Smooth muscle cell (in vitro differentiated cells): Measurements from ENCODE around the gene ALPK1. TPM values are rescaled to one million over a fixed set of nuclear protein-coding genes. Genes with fewer than 3 reads are reported as not detected.
A peak's percentile ranks its signal among the peaks of the same experiment; 100 is the strongest.

ENCODE experiments used
- DNase-seq: peaks from one replicate; lab custom pipeline; 2025; ENCODE audit not compliant: unreplicated experiment; lab: John Stamatoyannopoulos, UW
- H2AFZ ChIP-seq: fragments of 200-600 bp; sonication (generic); 2 replicates; pipeline ENCODE4 v1.6.0; 2016; ENCODE audit warnings: antibody characterized with exemption, low read depth, mild to moderate bottlenecking
- H3F3A ChIP-seq: fragments of 200-600 bp; sonication (generic); 2 replicates; pipeline ENCODE4 v1.6.0; 2017; ENCODE audit warnings: antibody characterized with exemption, low read depth
- H3K27ac ChIP-seq: fragments of 200-600 bp; sonication (generic); 2 replicates; pipeline ENCODE4 v1.5.1; 2016; ENCODE audit warnings: low read depth, mild to moderate bottlenecking
- H3K27me3 ChIP-seq: fragments of 200-600 bp; sonication (generic); 2 replicates; pipeline ENCODE4 v1.6.1; 2016; ENCODE audit warnings: low read depth, mild to moderate bottlenecking
- H3K36me3 ChIP-seq: fragments of 200-600 bp; sonication (generic); 2 replicates; pipeline ENCODE4 v1.5.1; 2016; ENCODE audit warnings: low read depth
- H3K4me1 ChIP-seq: fragments of 200-600 bp; sonication (generic); 2 replicates; pipeline ENCODE4 v1.5.1; 2016; ENCODE audit warnings: low read depth
- H3K4me2 ChIP-seq: fragments of 200-600 bp; sonication (generic); 2 replicates; pipeline ENCODE4 v1.6.0; 2016; ENCODE audit warnings: mild to moderate bottlenecking
- H3K4me3 ChIP-seq: fragments of 200-600 bp; sonication (generic); 2 replicates; pipeline ENCODE4 v1.5.1; 2016; ENCODE audit warnings: mild to moderate bottlenecking
- H3K79me2 ChIP-seq: fragments of 200-600 bp; sonication (generic); 2 replicates; pipeline ENCODE4 v1.6.0; 2016; ENCODE audit warnings: low read depth, mild to moderate bottlenecking
- H3K9ac ChIP-seq: fragments of 200-600 bp; sonication (generic); 2 replicates; pipeline ENCODE4 v1.6.0; 2016; ENCODE audit warnings: low read depth
- H3K9me3 ChIP-seq: fragments of 200-600 bp; sonication (generic); replicated peaks from 2 replicates; pipeline ENCODE4 v1.5.1; 2016; ENCODE audit warnings: low read depth
- H4K20me1 ChIP-seq: fragments of 200-600 bp; sonication (generic); 2 replicates; pipeline ENCODE4 v1.6.0; 2016; ENCODE audit warnings: low read depth
- CTCF ChIP-seq: fragments of 200-600 bp; sonication (generic); IDR thresholded peaks from 2 replicates; pipeline ENCODE4 v1.5.1; 2017; ENCODE audit warnings: borderline replicate concordance, mild to moderate bottlenecking, antibody characterized with exemption; ENCODE audit not compliant: insufficient read depth, poor library complexity, severe bottlenecking
- WGBS: methylation state at CpG from one replicate; pipeline ENCODE4 v1.1.7; 2016; ENCODE audit warnings: low lambda C conversion rate; 5-methylcytosine and 5-hydroxymethylcytosine counted together
- polyA plus RNA-seq: library from polyadenylated mRNA; unstranded; fragments of >200 nt; fragmentation: Nextera tagmentation; extraction: Ambion mirVana; gene quantifications from 2 replicates; pipeline ENCODE4 v1.2.1, GENCODE V29; 2016
- total RNA-seq: library from RNA; depleted of rRNA; stranded (reverse); fragments of >200 nt; gene quantifications from 2 replicates; pipeline ENCODE4 v1.2.3, GENCODE V29; 2014

Gene ALPK1
- total and polyA plus RNA-seq, 2 experiments from 2014 or later: 3.9 to 4.4 TPM

- Histone ChIP-seq H4K20me1 (peaks cover 13% of the 10 kb centered on the region), H3K9me3 (no peaks in the 10 kb centered on the region), H3F3A (no peaks in the 10 kb centered on the region), H3K79me2 (no peaks in the 10 kb centered on the region), H3K9ac (no peak overlapping the region), H3K4me1 (peaks cover 50% of the 10 kb centered on the region), H2AFZ (no peak overlapping the region), H3K27me3 (peaks cover 97% of the 10 kb centered on the region), H3K4me2 (no peak overlapping the region), H3K36me3 (no peaks in the 10 kb centered on the region), H3K27ac (no peak overlapping the region), H3K4me3 (no peak overlapping the region)
- 81% methylated on average over 5 of the region's 5 CpGs for WGBS
- DNase-seq: no peak
- no peak for TF ChIP-seq CTCF
Observed at GRCh38 chr4:112341033-112341432, 43.9 kb downstream of the ALPK1 start.

GRCh38 chr4:112343330-112344080 is 46.3 kb downstream of the ALPK1 start:
- Histone ChIP-seq H3K36me3 (no peaks in the 10 kb centered on the region), H3K27ac (no peak overlapping the region), H3K4me2 (no peak overlapping the region), H2AFZ (no peak overlapping the region), H4K20me1 (peaks cover 20% of the 10 kb centered on the region), H3K9ac (no peak overlapping the region), H3F3A (no peaks in the 10 kb centered on the region), H3K79me2 (no peaks in the 10 kb centered on the region), H3K4me3 (no peak overlapping the region), H3K27me3 (peaks cover 93% of the 10 kb centered on the region), H3K9me3 (no peaks in the 10 kb centered on the region), H3K4me1 (peaks cover 60% of the 10 kb centered on the region)
- no peak for DNase-seq
- 48% methylated on average over 10 of the region's 10 CpGs for WGBS
- no peak for TF ChIP-seq CTCF

GRCh38 chr4:112348488-112349158 is 51.5 kb downstream of the ALPK1 start:
- Histone ChIP-seq H3K27me3 (peaks cover 82% of the 10 kb centered on the region), H3K9ac (no peak overlapping the region), H3K36me3 (no peaks in the 10 kb centered on the region), H4K20me1 (peaks cover 7% of the 10 kb centered on the region), H3K79me2 (no peaks in the 10 kb centered on the region), H3F3A (no peaks in the 10 kb centered on the region), H3K9me3 (no peaks in the 10 kb centered on the region), H2AFZ (no peak overlapping the region), H3K4me1 (peaks cover 24% of the 10 kb centered on the region), H3K4me3 (peak overlapping the region; percentile 34), H3K4me2 (peak overlapping the region; percentile 79), H3K27ac (no peak overlapping the region)
- 13% methylated on average over 11 of the region's 11 CpGs for WGBS
- peak; percentile 12 for DNase-seq
- TF ChIP-seq CTCF: peak; percentile 31

GRCh38 chr4:112352736-112353135 is 55.6 kb downstream of the ALPK1 start:
- DNase-seq: no peak
- no peaks in the 10 kb centered on the region for H3K36me3 ChIP-seq
- TF ChIP-seq CTCF: no peak
- no peak overlapping the region for H3K27ac ChIP-seq
- no peaks in the 10 kb centered on the region for H3F3A ChIP-seq
- H3K4me3 ChIP-seq: no peak overlapping the region
- no peak overlapping the region for H2AFZ ChIP-seq
- no peak overlapping the region for H3K9ac ChIP-seq
- H3K9me3 ChIP-seq: no peaks in the 10 kb centered on the region
- no peaks in the 10 kb centered on the region for H3K79me2 ChIP-seq
- H4K20me1 ChIP-seq: peaks cover 5% of the 10 kb centered on the region
- peaks cover 43% of the 10 kb centered on the region for H3K27me3 ChIP-seq
- H3K4me2 ChIP-seq: no peak overlapping the region
- peaks cover 10% of the 10 kb centered on the region for H3K4me1 ChIP-seq
